Stimulated activated CD8-positive, alpha-beta memory T cell treated with anti-CD3 and anti-CD28 coated beads, Interleukin-7, amount 100 ng/mL, for 24 hours (primary cell): ENCODE measurements around the gene SPRED3.
"Not testable (repeated sequence)": the region's sequence is repeated elsewhere in the genome, so short reads cannot be mapped to it uniquely, and the experiment has no call there.

ENCODE experiments used
- DNase-seq: peaks from one replicate; pipeline ENCODE4 v3.0.0-alpha.2; 2020; ENCODE audit warnings: low read depth

Gene SPRED3

DNA sequence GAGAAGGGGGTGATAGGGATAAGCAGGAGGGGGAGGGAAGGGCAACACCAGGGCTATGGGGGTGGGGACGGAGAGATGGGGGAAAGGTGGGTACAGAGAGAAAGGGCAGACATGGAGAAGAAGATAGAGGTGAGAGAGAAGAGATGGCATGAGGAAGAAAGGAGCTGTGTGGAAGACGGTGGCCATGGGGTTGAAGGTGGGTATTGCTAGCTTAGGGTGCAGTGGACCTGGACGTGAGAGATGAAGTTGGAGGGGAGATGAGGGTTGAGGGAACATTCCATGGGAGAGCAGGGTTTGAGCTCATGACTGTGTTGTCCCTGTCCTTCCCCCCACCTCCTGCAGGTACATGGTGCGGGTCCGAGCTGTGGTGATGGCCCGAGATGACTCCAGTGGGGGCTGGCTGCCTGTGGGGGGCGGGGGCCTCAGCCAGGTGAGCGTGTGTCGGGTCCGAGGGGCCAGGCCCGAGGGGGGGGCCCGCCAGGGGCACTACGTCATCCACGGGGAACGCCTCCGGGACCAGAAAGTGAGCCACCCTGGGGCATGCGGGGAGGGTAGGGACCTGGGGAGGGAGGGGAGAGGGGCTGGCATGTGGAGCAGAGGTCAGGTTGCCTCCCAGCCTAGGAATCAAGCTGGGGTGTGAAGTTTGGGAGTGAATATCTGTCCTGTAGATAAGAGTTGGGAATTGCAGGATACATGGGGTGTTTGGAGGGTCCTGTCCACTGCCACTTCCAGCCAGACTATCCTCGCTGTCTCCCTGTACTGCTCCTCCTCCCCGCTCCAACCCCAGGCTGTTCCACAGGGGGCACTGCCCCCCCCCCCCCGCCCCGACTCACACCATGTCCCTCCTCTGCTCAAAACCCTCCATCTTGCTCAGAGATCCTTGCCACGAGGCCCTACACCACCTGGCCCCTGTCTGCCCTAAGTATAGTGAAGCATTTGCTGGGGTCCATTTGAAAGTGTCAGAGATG is 1.7 kb downstream of the SPRED3 start:
- no peak for DNase-seq

DNA sequence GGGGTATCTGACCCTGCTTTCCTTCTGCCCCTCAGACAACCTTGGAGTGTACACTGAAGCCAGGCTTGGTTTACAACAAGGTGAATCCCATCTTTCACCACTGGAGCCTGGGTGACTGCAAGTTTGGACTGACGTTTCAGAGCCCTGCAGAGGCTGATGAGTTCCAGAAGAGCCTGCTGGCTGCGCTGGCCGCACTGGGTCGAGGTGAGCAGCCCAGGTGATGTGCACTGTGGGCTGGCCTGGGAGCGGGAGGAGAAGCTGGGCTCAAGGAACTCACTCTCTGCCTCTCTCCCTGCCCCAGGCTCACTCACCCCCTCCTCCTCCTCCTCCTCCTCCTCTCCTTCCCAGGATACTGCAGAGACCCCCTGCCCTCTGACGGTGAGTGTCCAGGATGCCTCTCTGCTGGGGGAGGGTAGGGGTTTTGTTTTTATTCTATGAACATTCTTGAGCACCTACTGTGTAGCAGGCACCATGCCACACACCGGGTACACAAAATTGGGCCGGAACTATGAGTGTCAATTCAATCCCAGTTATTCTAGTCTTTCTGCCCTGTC is 3.5 kb downstream of the SPRED3 start:
- no peak for DNase-seq

DNA sequence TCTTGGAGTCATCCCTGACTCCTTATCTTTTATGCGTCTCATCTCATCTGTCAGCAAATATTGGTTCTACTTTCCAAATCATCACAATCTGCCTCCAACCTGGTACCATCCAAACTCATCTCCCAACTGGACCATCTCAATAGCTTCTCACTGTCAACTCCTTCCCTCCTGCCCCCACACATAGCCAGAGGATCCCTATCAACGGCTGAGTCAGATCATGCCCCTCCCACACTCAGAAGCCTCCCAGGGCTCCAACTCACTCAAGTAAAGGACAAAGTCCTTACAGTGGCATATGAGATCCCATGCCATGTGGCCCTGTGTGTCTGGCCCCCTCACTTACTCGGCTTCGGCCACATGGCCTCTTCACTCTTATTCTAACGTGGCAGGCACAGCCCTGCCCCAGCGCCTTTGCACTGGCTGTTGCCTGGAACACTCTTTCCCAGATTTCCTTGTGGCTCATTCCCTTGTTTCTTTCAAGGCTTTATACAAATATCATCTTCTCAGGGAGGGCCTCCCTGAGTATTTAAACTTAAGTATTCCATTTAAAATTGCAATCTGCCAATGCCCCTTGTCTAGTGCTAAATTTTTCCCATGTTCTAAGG is 4.3 kb downstream of the SPRED3 start:
- DNase-seq = no peak

DNA sequence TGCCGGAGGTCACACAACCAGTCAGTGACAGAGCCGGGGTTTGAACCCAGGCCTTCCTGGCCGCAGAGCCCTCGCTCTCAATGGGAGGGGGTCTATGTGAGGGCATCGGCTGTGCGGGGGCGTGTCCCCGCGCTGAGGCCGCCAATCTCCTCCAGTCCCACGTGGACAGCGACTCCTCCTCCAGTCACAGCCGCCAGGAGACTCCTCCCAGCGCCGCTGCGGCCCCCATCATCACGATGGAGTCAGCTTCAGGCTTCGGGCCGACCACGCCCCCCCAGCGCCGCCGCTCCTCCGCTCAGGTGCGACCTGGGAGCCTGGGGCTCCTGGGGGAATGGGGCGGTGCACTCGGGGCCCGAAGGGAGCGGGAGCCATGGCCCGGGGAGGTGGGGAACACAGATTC is 6.0 kb downstream of the SPRED3 start:
- DNase-seq = peak; percentile 46

DNA sequence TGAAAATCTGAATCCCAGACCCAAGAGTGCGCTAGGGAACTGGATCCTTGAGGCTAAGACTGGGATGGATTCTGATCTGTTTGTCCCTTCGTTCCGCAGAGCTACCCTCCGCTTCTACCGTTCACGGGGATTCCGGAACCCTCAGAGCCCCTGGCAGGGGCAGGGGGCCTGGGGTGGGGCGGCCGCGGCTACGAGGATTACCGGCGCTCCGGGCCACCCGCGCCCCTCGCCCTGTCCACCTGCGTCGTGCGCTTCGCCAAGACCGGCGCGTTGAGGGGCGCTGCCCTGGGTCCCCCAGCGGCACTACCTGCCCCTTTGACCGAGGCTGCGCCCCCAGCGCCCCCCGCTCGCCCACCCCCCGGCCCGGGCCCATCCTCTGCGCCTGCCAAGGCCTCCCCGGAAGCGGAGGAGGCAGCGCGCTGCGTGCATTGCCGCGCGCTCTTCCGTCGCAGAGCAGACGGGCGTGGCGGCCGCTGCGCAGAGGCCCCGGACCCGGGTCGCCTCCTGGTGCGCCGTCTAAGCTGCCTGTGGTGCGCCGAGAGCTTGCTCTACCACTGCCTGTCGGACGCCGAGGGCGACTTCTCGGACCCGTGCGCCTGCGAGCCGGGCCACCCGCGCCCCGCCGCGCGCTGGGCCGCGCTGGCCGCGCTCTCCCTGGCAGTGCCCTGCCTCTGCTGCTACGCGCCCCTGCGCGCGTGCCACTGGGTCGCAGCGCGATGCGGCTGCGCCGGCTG is 7.1 kb downstream of the SPRED3 start:
- DNase-seq = no peak

DNA sequence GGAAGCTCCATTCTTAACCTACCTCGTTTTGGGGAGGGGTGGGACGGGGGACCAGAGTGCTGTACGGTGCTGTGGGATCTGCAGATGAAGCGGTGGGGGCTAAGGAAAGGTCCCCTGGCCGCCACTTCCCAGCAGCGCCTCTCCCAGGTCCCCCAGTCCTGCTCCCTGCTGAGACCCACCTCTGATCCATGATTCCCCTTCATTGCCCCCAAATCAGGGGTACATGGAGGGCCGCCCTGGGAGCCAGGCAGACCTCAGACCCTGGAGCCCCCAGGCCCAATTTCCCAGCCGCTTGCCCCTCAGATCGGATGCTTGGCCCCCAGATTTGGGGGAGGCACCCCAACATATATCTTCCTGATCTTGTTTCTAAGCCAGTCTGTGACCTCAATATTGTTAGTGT is 10.6 kb downstream of the SPRED3 start:
- DNase-seq = no peak

DNA sequence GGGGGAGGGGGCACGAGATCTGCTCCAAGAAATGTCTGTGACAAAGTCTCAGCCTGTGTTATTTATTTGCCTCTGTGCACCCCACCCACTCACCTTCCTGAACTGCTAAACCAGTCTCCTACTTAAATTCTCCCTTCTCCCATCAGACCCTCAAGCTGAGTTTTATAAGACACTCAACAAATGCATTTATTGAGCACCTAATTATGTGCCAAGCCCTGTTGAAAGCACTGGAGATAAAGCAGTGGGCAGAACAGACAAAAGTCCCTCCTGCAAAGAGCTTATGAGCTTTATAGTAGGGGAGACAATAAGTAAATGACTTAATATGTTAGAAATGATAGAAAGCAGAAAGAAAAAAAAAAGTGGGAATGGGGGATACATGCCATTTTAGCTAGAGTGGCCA is 11.0 kb downstream of the SPRED3 start:
- no peak for DNase-seq

DNA sequence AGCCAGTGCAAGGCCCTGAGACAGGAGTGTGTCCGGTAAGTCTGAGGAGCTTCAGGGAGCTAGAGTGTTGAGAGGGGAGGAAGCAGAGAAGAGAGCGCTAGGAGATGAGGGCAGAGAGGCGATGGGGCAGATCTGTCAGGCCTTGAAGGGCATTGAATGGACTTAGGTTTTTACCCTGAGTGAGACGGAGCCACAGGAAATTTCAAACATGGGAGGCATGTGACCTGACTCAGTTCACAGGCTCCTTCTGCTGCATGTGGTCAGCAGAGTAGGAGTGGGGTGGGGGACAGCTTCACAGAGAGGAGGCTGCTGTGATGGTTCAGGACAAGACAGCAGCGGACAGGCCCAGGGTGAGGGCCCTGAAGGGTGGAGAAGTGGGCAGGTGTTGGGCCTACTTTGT is 11.9 kb downstream of the SPRED3 start:
- no peak for DNase-seq

DNA sequence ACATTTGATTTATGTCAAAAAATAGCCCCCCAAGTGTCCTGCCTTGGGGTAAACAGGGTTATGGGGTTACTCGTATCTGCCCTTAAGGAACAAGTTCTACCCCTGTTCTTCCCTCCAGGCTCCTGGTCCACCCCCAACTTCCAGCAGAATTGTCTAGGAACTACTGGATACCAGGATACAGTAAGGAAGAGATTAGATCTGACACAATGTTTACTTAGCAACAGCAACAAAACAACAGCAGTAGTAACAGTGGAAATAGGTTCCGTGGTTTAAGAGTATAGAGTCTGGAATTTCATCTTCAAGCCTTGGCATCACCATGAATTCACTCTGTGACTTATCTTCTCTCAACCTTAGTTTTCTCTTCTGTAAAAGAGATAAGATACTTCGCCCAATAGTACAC is 12.7 kb downstream of the SPRED3 start:
- DNase-seq = no peak

DNA sequence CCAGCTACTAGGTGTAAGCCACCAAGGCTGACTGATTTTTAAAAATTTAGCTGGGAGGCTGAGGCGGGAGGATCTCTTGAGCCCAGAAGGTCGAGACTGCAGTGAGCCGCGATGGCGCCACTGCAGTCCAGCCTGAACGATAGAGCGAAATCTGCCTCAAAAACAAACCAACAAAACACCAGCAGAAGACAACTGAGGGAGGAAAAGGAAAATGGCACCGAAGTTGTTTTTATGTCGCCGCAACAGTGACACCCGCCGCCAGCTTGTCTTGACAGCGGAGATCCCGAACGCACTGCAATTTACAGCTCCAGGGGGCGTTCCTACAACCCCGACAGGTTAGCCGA is 14.1 kb downstream of the SPRED3 start:
- DNase-seq = no peak

DNA sequence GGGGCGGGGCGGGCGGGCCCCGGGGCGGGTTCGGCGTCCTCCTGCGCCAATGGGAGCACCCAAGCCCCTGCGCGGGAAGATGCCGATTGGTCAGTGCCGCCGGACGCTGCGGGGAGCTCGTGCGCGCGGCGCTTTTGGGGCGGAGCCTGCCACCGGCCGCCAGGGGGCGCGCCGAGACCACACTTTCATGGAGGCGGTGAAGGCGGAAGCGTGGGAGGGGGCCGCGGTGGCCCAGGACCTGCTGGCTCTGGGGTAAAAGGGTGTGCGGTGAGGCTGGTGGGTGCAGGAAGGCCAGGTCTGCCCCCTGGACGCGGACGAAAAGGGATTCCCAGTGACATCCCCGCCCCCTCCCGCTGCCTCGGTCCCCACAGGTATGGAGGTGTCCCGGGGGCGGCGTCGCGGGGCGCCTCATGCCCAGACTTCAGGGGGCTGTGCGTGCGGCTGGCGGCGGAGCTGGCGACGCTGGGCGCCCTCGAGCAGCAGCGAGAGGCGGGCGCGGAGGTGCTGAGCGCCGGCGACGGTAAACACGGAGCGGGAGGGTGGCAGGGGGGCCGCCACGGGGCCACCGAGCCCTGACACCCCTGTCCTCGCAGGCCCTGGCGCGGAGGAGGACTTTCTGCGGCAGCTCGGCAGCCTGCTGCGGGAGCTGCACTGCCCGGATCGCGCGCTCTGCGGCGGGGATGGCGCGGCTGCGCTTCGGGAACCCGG is 14.6 kb downstream of the SPRED3 start, which contains the start of gene FAM98C:
FAM98C (plus strand) TSS at position 127 of the 708 bp plus-strand sequence; CDS start at position 188, 61 bp downstream.
- peak; percentile 86 for DNase-seq

DNA sequence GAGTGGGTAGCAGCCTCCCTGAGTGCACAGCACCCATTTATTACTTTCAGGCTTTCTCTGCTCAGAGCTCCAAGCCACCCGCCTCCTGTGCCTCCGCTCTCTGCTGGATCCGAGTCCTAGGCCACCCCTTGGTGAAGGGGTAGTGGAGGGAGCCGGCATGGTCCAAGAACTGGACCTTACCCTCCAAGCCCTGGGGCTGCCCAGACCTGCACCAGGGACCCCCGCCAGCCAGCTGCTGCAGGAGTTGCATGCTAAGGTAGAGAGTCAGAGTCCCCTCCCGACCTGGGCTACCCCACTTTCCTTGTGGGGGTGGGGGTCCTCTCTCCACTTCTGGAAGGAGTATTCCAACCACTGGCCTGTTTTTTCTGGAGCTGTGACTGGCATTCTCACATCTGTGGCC is 16.4 kb downstream of the SPRED3 start:
- no peak for DNase-seq

DNA sequence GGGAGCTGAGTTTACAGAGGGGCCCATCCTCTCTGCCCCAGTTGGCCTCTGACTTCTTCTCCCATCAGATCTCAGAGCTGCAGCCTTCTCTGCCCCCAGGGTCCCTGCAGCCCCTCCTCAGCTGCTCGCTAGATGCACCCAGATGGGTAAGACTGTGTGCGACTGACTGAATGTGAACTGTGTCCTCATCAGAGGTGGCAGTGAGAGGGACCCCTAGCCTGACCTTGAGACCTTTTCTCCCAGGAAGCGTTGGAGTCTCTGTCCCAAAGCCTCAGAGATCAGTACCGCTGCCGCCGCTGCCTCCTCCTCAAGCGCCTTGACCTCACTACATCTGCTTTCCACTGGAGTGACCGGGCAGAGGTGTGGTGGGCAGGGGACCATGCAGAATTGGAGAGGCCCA is 16.8 kb downstream of the SPRED3 start:
- no peak for DNase-seq

DNA sequence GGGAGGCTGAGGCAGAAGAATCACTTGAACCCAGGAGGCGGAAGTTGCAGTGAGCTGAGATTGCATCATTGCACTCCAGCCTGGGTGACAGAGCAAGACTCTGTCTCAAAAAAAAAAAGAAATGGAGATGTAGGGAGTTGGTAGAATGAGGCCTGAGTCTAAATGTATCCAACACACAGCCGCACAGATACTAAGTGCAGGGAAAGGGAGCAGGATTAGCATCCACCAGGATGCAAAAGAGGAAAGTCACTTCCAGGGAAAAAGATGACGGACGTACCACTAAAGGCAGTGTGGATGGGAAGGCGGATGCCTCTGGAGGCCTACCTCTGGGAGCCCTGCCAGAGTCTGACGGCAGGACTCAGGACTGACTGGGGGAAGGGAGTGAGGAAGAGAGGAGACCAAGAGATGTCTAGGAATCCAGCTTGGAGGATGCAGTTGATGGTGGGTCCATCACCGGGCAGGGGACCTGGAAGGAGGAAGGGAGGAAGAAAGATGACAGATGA is 21.2 kb downstream of the SPRED3 start:
- no peak for DNase-seq

DNA sequence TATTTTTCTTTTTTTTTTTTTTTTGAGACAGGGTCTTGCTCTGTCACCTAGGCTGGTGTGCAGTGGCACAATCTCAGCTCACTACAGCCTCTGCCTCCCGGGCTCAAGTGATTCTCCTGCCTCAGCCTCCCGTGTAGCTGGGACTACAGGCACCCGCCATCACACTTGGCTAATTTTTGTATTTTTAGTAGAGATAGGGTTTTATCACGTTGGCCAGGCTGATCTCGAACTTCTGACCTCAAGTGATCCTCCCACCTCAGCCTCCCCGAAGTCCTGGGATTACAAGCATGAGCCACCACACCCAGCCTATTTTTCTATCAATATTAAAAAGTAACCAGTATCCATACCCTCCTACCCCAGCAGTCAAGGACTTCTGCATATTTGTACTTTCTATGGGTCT is 21.9 kb downstream of the SPRED3 start:
- not testable (repeated sequence) for DNase-seq

DNA sequence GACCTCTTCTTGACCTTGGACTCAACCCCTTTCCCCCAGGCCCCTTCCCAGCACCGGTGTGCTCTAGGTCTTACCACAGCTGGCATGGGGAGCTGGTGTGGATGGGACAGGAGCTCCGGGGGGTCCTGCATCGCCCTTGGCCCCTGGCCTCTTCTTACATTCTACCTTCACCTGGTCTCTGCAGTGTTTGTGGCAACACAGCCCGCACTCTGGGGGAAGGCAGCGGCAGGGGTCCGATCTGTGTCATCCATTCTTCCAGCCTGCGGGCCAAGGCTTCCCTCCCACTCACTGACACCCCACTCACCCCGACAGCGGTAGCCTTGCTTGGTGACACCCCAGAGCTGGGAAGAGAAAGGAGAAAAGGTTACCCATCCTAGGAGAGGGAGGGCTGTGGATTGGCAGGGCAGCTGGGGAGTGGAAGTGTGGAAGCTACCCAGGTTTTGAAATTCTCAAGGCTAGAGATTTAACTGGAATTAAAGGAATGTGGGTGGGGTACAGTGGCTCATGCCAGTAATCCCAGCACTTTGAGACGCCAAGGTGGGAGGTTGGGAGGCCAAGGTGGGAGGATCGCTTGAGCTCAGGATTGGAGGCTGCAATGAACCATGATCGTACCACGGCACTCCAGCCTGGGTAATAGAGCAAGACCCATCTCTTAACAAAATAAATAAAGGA is 22.7 kb downstream of the SPRED3 start:
- DNase-seq = no peak

DNA sequence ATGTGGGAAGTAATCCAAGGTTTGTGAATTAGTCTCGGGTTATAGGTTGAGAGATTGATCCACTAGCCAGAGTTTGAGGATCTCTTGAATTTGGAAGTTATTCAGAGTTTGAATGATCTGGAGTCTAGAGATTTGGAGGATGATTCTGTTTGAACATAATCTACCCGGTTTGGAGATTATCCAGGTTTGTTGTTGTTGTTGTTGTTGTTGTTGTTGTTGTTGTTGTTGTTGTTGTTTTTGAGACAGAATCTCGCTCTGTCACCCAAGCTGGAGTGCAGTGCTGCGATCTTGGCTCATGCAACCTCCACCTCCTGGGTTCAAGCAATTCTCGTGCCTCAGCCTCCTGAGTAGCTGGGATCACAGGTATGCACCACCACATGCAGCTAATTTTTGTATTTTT is 23.4 kb downstream of the SPRED3 start:
- DNase-seq = not testable (repeated sequence)

DNA sequence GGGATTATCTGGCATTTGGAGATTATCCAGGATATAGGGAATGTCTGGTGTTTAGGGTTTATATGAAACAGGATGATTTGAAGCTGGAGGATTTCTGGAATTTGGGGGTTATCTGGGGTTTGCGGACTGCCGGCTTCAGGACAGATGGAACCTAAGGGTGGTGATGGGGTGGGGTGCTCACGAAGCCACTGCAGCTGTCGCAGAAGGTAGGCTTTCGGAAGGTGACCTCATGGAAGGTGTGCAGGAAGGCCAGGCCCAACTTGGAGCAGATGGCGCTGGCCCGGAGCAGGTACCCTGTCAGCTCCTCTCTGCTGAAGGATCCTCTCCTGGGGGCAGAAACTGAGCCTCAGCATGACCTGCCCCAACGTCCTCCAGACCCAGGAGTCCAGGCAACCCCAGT is 24.0 kb downstream of the SPRED3 start:
- no peak for DNase-seq

DNA sequence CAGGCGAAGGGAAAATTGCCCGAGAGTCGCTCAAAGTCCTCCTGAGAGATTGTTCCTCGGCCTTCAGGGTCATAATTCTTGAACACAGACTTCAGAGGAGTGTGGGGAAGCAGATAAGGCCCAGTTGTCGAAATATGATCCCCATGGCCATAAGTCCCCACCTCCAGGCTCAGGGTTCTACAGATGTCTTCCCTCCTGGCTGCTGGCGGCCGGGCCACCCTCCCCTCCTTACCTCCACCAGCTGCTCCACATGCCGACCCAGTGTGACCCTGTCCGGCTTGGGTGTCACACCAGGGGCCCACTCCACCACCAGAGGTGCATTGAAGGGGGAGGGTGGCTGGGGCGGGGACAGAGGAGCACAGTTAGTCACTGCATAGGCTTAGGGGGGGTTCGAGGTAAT is 24.5 kb downstream of the SPRED3 start:
- no peak for DNase-seq

DNA sequence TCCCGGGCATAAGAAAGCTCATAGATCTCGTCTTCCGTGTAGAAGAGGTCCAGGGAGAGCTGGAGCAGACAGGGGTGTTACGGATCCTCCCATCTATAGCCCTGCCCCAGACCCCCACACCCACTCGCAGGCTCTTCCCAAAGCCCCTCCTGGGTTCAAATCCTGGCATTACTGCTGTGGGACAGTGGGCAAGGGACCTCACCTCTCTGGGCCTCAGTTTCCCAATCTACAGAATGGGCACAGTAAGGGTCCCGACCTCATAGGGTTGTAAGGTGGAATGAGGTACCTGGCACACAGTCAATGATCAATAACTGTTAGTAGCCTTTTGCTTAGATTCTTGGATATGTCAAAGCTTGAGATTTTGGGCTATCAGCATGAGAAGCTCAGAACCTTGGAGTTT is 24.9 kb downstream of the SPRED3 start:
- no peak for DNase-seq

DNA sequence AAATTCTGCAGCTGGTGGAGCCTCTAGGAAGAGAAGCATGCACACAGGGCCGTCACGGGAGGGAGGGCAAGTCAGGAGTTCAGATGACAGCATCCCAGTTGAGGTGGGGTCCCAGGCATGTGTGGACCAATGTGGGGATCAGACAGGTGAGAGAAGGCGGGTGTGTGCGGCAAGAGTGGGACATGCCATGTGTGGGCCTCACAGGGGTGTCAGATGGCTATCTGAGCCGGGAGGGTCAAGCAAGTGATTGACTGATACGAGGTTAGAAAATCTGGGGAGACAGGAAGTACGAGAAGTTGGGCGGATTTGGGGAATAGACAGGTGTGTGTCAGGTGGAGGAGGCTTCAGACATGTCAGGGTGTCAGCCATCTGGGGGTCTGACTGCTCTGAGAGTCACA is 28.6 kb downstream of the SPRED3 start:
- no peak for DNase-seq
